HCT116 (cell line): ENCODE data around the gene RIPK3. TPM values are rescaled to one million over a fixed set of nuclear protein-coding genes. Genes with fewer than 3 reads are reported as not detected.

Source experiments
- ATAC-seq: fragments of 200-7000 bp; cut with Tn5 transposase; 2 replicates; pipeline ENCODE4 v1.9.1; 2020; ENCODE audit warnings: mild to moderate bottlenecking, moderate library complexity
- BruUV-seq: library from RNA; stranded (reverse); fragments of 400-500 nt; replicated peaks from 2 replicates; lab custom pipeline; 2021; lab: Mats Ljungman, UMichigan
- CTCF ChIA-PET: fragments of 300-600 bp; sonication (Branson Sonifier 250); formaldehyde crosslinking; loops from one replicate; lab custom pipeline; 2021; ENCODE audit warnings: antibody characterized with exemption; lab: Charles Lee
- POLR2A ChIA-PET: fragments of 300-600, 350-600 bp; sonication (Branson Sonifier 250); formaldehyde crosslinking; loops from one replicate; lab custom pipeline; 2021; ENCODE audit warnings: antibody characterized with exemption; lab: Charles Lee
- RAD21 ChIA-PET, 2 experiments: fragments of 300-600 bp; sonication (Branson Sonifier 250); formaldehyde crosslinking; loops; one replicate each; lab custom pipeline; 2023; ENCODE audit warnings: low total read pairs in 2 of 2; ENCODE audit not compliant: uncharacterized antibody in 2 of 2, unreplicated experiment in 2 of 2, low non-redundant PET in 1 of 2; lab: Charles Lee
- DNase-seq: peaks from one replicate; pipeline ENCODE4 v3.0.0-alpha.2; 2010; ENCODE audit warnings: low read depth, low spot score
- H2AFZ ChIP-seq: fragments of 200-600 bp; shearing (Covaris generic), sonication (generic); 2 replicates; pipeline ENCODE4 v1.6.1; 2017; ENCODE audit warnings: low read depth, mixed run types, mixed read lengths, antibody characterized with exemption, low read length; ENCODE audit not compliant: poor library complexity, severe bottlenecking
- H3K27ac ChIP-seq: 2 replicates; pipeline ENCODE4 v1.5.1; 2012; ENCODE audit warnings: low read depth, low read length
- H3K27me3 ChIP-seq: fragments of 200-600 bp; sonication (generic); 2 replicates; pipeline ENCODE4 v1.6.1; 2016; ENCODE audit warnings: mixed run types, low read length, mixed read lengths; ENCODE audit not compliant: insufficient read depth
- H3K36me3 ChIP-seq, 2 experiments: fragments of 200-500 bp in 1 of 2; fragments of 200-600 bp in 1 of 2; sonication (Bioruptor generic) in 1 of 2; sonication (generic) in 1 of 2; 2 replicates each; pipeline versions ENCODE4 v1.5.1 to v1.6.1; 2014 to 2016; ENCODE audit warnings: low read length in 2 of 2, inconsistent platforms in 1 of 2, mixed read lengths in 1 of 2, mixed run types in 1 of 2; ENCODE audit not compliant: insufficient read depth in 2 of 2, control insufficient read depth in 1 of 2
- H3K4me1 ChIP-seq, 2 experiments: fragments of 200-600 bp in 1 of 2; sonication (generic) in 1 of 2; 2 replicates each; pipeline versions ENCODE4 v1.5.1 to v1.6.1; 2012 to 2017; ENCODE audit warnings: low read length in 2 of 2, inconsistent platforms in 1 of 2, mild to moderate bottlenecking in 1 of 2, mixed read lengths in 1 of 2, mixed run types in 1 of 2, moderate library complexity in 1 of 2; ENCODE audit not compliant: insufficient read depth in 2 of 2, control insufficient read depth in 1 of 2
- H3K4me2 ChIP-seq: fragments of 200-600 bp; sonication (generic); 2 replicates; pipeline ENCODE4 v1.6.1; 2017; ENCODE audit warnings: mixed run types, low read length, mixed read lengths
- H3K4me3 ChIP-seq, 2 experiments: fragments of 200-600 bp in 1 of 2; sonication (generic) in 1 of 2; replicated peaks in 1 of 2; 2 replicates each; pipeline ENCODE4 v1.5.1; 2011 to 2016; ENCODE audit warnings: low read length in 2 of 2, control low read depth in 1 of 2, low read depth in 1 of 2, mild to moderate bottlenecking in 1 of 2, mixed read lengths in 1 of 2, mixed run types in 1 of 2
- H3K79me2 ChIP-seq: fragments of 200-600 bp; sonication (generic); 2 replicates; pipeline ENCODE4 v1.6.1; 2017; ENCODE audit warnings: mild to moderate bottlenecking, mixed run types, low read length, moderate library complexity, mixed read lengths; ENCODE audit not compliant: insufficient read depth
- H3K9ac ChIP-seq: fragments of 200-600 bp; sonication (generic); 2 replicates; pipeline ENCODE4 v1.6.1; 2016; ENCODE audit warnings: low read length, mixed read lengths
- H3K9me2 ChIP-seq: fragments of 200-600 bp; sonication (generic), shearing (Covaris generic); 2 replicates; pipeline ENCODE4 v1.6.1; 2017; ENCODE audit warnings: mixed run types, mild to moderate bottlenecking, moderate library complexity; ENCODE audit not compliant: insufficient read depth
- H3K9me3 ChIP-seq, 2 experiments: fragments of 200-500 bp in 1 of 2; fragments of 200-600 bp in 1 of 2; sonication (Bioruptor generic) in 1 of 2; sonication (generic) in 1 of 2; 2 replicates each; pipeline ENCODE4 v1.6.1; 2014 to 2017; ENCODE audit warnings: low read length in 2 of 2, mixed read lengths in 2 of 2, inconsistent platforms in 1 of 2, low read depth in 1 of 2, mild to moderate bottlenecking in 1 of 2, mixed run types in 1 of 2, moderate library complexity in 1 of 2; ENCODE audit not compliant: control insufficient read depth in 1 of 2, insufficient read depth in 1 of 2
- H4K20me1 ChIP-seq: fragments of 200-600 bp; sonication (generic), shearing (Covaris generic); 2 replicates; pipeline ENCODE4 v1.6.1; 2017; ENCODE audit warnings: mixed run types, mild to moderate bottlenecking, moderate library complexity; ENCODE audit not compliant: insufficient read depth
- ATF3 ChIP-seq: IDR thresholded peaks from 2 replicates; pipeline ENCODE4 v1.6.1; 2012
- CBX3 ChIP-seq: IDR thresholded peaks from 2 replicates; pipeline ENCODE4 v1.6.1; 2012; ENCODE audit warnings: low read depth
- EGR1 ChIP-seq: IDR thresholded peaks from 2 replicates; pipeline ENCODE4 v1.6.1; 2012; ENCODE audit warnings: low read depth
- ELF1 ChIP-seq: IDR thresholded peaks from 2 replicates; pipeline ENCODE4 v1.6.1; 2012; ENCODE audit warnings: low read depth, borderline replicate concordance
- EZH2 ChIP-seq: fragments of 200-600 bp; sonication (generic); IDR thresholded peaks from 2 replicates; pipeline ENCODE4 v1.6.1; 2017; ENCODE audit warnings: antibody characterized with exemption, mixed run types
- EZH2phosphoT487 ChIP-seq: fragments of 200-600 bp; IDR thresholded peaks from 2 replicates; pipeline ENCODE4 v1.6.1; 2018; ENCODE audit warnings: antibody characterized with exemption, borderline replicate concordance
- FOSL1 ChIP-seq: IDR thresholded peaks from 2 replicates; pipeline ENCODE4 v1.6.1; 2012; ENCODE audit warnings: low read depth
- MAX ChIP-seq: IDR thresholded peaks from 2 replicates; pipeline ENCODE4 v1.6.1; 2012
- POLR2A ChIP-seq: IDR thresholded peaks from 2 replicates; pipeline ENCODE4 v1.7.0; 2011; ENCODE audit warnings: borderline replicate concordance; ENCODE audit not compliant: insufficient read depth, insufficient read length; ENCODE audit errors: extremely low read depth
- POLR2AphosphoS5 ChIP-seq: IDR thresholded peaks from 2 replicates; pipeline ENCODE4 v1.6.1; 2011; ENCODE audit warnings: mild to moderate bottlenecking, low read depth, low read length, moderate library complexity
- RAD21 ChIP-seq: IDR thresholded peaks from 2 replicates; pipeline ENCODE4 v1.6.1; 2012; ENCODE audit warnings: low read depth, mild to moderate bottlenecking
- REST ChIP-seq: IDR thresholded peaks from 2 replicates; pipeline ENCODE4 v1.6.1; 2012; ENCODE audit warnings: low read depth
- SIN3A ChIP-seq: IDR thresholded peaks from 2 replicates; pipeline ENCODE4 v1.6.1; 2012; ENCODE audit warnings: low read depth
- SP1 ChIP-seq: IDR thresholded peaks from 2 replicates; pipeline ENCODE4 v1.6.1; 2012; ENCODE audit warnings: low read depth
- SRF ChIP-seq: IDR thresholded peaks from 2 replicates; pipeline ENCODE4 v1.6.1; 2012; ENCODE audit warnings: low read depth
- TCF7L2 ChIP-seq: IDR thresholded peaks from 2 replicates; pipeline ENCODE4 v1.7.0; 2011; ENCODE audit warnings: borderline replicate concordance, inconsistent platforms; ENCODE audit not compliant: insufficient read depth, insufficient read length; ENCODE audit errors: extremely low read depth
- YY1 ChIP-seq: IDR thresholded peaks from 2 replicates; pipeline ENCODE4 v1.6.1; 2011; ENCODE audit warnings: low read length, low read depth, moderate library complexity, mild to moderate bottlenecking; ENCODE audit not compliant: insufficient replicate concordance; ENCODE audit errors: extremely low read depth
- ZBTB33 ChIP-seq: IDR thresholded peaks from 2 replicates; pipeline ENCODE4 v1.6.1; 2011; ENCODE audit warnings: mild to moderate bottlenecking, low read length, moderate library complexity; ENCODE audit not compliant: insufficient replicate concordance; ENCODE audit errors: extremely low read depth
- ZFX ChIP-seq: fragments of 450-650 bp; IDR thresholded peaks from 2 replicates; pipeline ENCODE4 v1.6.1; 2017
- ZNF274 ChIP-seq: fragments of 200-500 bp; sonication (Bioruptor generic); IDR thresholded peaks from 2 replicates; pipeline ENCODE4 v1.6.1; 2014; ENCODE audit warnings: mild to moderate bottlenecking, low read depth, low read length, inconsistent platforms
- intact Hi-C: fragments of 100-400 bp; cut with micrococcal nuclease; formaldehyde crosslinking; loops from 2 replicates; pipeline ENCODE4 v1.10.0; 2022
- total RNA-seq: library from RNA; stranded (reverse); gene quantifications from one replicate; pipeline ENCODE4 v1.2.1, GENCODE V29; 2021; ENCODE audit not compliant: unreplicated experiment

Gene RIPK3
- total RNA-seq, 1 experiment from 2014 or later: not detected

- intact Hi-C loops: loop anchor here (1.0 to 10.0 kb wide), 6 partner anchors 53 to 312 kb away; partner anchors contain the start of genes DHRS4L2 and MDP1
- Histone ChIP-seq H3K9me2 (no peaks in the 10 kb centered on the region), H3K4me2 (no peak overlapping the region), H3K27me3 (no peaks in the 10 kb centered on the region), H4K20me1 (no peaks in the 10 kb centered on the region), H3K27ac (no peak overlapping the region), H3K4me3 (no peak overlapping the region), H2AFZ (no peak overlapping the region), H3K9me3 (no peaks in the 10 kb centered on the region), H3K9ac (no peak overlapping the region), H3K36me3 (peaks cover 16 to 17% of the 10 kb centered on the region in 2 experiments), H3K79me2 (peaks cover 24% of the 10 kb centered on the region), H3K4me1 (peaks cover 17 to 31% of the 10 kb centered on the region in 2 experiments)
- DNase-seq (no peak), ATAC-seq (peak; percentile 56)
- ChIA-PET RAD21 (interaction anchor here (0.6 to 1.5 kb wide), 2 partner anchors 23 to 54 kb away, joined by 4 to 7 read pairs; partner anchors contain the start of gene TINF2 (in 1 of the 2)), CTCF (interaction anchor here (1.2 to 4.7 kb wide), 9 partner anchors 11 to 243 kb away, joined by 3 to 71 read pairs (median 9); partner anchors contain the start of genes CIDEB, DCAF11, KHNYN and MDP1), POLR2A (interaction anchor here (3.7 kb wide), 1 partner anchor 54 kb away, joined by 30 read pairs; the partner anchor contains the start of gene TINF2)
- BruUV-seq: no TSS peak
- TF ChIP-seq POLR2A (no peak), SRF (no peak), SIN3A (no peak), ZNF274 (no peak), TCF7L2 (no peak), YY1 (no peak), POLR2AphosphoS5 (0 out of 2 replicates have a peak, but pooled peaks have one; percentile 9), SP1 (no peak), REST (no peak), MAX (no peak), CBX3 (no peak), EGR1 (no peak), ELF1 (no peak), ATF3 (no peak), EZH2phosphoT487 (no peak), EZH2 (no peak), FOSL1 (no peak), RAD21 (peak; percentile 81), ZBTB33 (no peak), ZFX (no peak)
Measured at GRCh38 chr14:24296341-24297157, 43.2 kb downstream of the RIPK3 start.
